HG03520 (cell line): ENCODE results near the gene PLPPR1.
"Not testable (repeated sequence)": the region's sequence is repeated elsewhere in the genome, so short reads cannot be mapped to it uniquely, and the experiment has no call there.

ENCODE experiments used
- ATAC-seq: cut with Tn5 transposase; IDR thresholded peaks from one replicate; pipeline ENCODE4 v1.9.1; 2021; ENCODE audit warnings: mild to moderate bottlenecking, moderate library complexity; ENCODE audit not compliant: unreplicated experiment

Gene PLPPR1

DNA sequence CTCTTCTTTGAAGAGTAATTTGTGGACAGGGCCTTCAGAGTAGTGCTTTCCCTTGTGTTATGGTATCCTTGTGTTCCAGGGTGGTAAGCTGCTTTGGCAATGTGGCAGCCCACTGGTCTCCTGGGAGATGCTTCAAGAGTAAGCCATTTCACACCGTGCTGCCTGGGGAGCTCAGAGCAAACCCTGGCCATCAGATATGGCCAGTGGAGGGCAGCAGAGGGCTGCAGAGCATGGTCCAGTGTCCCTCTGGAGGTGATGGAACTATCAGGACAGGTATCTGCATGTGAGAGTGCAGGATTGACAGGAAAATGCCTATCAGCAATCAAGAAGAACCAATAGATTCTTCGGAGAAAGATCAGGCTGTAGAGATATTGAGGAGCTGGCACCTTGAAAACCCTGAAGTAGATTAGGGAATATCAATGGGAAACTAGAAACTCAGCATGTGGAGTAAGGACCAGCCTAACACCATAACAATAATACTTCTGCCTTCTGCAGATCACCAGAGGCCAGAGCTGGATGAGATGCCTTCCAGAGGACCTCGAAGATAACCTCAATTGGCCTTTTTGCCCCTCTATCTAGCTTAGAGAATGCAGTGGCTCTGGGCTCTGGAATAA, 90.8 kb downstream of the PLPPR1 start:
- peak; percentile 93 for ATAC-seq

- no peak for ATAC-seq
These were observed 93.4 kb downstream of the PLPPR1 start for GRCh38 chr9:101121836-101122399.

DNA sequence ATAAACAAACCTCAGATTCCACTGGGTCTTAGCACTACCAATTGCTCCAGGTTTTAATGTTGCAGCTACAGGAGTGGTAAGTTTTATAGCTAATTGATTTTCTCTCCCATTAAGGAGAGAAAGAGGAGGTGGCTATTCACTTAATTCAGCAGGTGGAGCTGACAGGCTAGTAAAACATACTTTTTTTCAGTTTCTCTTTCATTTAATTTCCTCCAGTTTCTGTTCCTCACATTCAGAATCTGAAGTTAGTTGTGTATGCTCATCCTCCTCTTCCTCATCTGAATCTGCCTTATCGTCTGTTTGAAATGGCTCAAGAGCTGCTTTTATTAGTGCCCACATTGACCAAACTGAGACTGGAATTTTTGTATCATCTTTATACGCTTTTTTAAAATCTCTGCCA, 98.0 kb downstream of the PLPPR1 start:
- no peak for ATAC-seq

DNA sequence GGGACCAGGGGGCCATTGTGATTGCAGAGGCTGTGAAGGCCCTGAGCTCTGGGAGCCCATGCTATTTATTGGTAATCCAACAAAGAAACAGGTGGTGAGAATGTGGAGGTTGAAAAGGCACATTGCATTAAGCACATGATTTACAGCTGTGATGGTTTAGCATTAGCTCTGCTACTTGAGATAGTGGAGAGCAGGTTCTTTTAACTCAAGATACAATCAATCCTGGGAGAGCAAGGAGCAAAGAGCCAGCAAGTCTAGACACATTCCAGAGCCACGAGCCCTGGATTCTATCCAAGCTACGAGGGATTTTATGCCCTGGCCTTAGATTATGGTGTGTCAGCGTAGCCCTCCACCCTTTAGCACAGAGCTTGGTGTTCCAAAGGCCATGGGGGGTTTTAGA, 98.8 kb downstream of the PLPPR1 start:
- ATAC-seq, result not testable (repeated sequence)

DNA sequence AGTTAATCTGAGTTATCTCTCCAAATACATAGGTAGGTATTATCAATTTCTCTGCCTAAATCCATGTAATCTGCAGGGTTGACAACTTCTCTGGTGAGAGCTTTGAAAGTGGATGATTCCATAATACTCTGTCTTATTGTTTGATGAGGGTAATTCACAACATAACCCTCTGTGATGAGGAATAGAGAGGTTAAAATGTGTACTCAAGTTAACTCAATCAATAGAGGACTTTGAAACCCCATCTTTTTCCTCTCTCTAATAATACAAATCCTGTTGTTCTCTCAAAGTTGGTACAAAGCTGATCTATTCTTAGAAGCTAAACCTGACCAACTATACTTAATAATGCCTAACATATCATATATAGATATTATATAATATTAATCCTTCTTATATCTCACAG, 100.1 kb downstream of the PLPPR1 start:
- ATAC-seq, result no peak

GRCh38 chr9:101130054-101130453, 101.5 kb downstream of the PLPPR1 start:
- ATAC-seq, result no peak

DNA sequence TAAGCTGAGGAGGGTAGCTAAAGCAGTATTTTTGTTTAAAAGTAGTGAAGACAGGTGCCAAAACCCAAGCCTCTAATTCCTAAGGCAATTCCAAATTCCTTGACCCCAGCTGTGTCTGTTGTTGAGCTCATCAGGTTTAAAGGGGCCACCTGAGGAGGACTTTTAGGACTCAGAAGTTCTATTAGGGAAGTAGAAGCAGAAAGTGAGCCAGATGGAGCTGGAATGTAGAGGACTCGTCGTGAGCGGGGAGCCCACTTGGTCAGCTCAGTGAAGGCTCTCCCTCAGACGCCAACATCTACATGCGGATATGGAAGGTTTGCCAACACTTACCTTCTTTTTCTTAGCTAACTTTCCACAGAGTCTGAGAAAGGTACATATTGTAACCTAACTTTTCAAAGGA, 102.8 kb downstream of the PLPPR1 start:
- ATAC-seq, result no peak

GRCh38 chr9:101132801-101133200, 104.3 kb downstream of the PLPPR1 start:
- ATAC-seq, result no peak

DNA sequence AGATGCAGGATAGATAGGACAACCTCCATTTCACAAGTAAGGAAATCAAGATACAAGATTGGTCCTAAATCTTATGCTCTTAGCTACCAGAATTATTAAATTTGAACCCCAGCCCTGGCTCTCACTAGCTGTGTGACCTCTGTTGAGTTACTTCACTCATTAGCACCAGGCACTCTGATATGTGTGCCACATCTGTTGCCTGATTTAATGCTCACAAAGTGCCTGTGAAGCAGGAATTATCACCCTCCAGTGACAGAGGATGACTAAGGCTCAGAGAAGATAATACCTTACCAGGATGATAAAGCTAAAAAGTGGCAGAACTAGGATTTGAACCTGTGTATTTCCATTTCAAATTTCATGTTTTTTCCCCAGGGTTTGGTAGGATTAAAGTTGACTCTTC, 110.0 kb downstream of the PLPPR1 start:
- ATAC-seq, result no peak

DNA sequence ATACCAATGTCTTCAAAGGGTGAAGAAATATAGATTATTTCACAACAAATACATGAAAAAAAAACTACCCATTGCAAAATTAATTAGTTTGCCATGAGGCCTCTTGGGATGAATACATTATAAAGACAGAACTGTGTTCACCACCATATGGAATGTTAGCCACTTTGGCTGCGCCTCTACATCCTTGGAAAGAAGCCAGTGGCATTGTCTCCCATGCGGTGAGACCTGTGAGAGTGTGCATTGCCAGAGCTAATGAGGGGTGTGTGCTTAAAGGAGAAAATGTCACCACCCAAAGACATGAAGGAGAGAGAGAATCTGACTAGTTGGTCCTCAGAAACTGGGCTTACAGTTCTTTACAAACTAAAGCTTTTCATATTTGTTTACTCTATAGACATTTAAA, 110.6 kb downstream of the PLPPR1 start:
- no peak for ATAC-seq

DNA sequence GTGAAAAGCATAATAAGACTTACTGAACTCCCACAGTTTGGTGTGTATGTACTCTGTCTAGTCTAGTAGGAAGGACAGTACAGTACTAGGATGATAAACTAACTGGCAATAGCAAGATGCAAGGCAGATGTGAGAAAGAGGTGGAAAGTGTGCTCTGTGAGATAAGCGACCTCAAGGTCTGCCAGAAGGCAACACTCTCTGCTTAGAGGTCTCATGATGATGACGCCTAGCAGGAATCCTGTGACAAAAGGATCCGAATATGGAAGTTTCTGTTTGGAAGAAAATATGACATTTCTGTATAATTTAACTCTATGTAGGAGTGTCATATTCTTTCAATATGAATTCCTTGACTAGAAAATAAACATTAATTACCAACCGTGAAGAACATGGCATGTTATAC, 112.2 kb downstream of the PLPPR1 start:
- ATAC-seq, result no peak

DNA sequence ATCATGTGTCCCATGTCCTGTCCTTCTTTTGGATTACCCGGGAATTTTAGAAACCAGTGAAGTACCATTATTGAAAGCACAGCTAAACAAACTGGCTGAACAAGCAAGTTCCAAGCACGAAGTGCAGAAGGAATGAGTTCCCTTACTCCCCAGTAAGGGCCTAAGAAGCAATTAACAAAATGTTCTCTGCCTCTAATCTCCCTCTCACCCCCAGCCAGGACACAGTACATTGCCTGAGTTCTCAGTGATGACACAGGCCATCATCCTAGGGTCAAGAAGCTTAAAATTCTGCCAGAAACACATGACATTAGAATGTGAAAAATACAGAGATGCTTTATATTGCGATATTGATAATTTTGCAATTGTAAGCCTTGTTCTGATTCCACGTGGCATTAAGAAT, 118.0 kb downstream of the PLPPR1 start:
- ATAC-seq, result no peak

DNA sequence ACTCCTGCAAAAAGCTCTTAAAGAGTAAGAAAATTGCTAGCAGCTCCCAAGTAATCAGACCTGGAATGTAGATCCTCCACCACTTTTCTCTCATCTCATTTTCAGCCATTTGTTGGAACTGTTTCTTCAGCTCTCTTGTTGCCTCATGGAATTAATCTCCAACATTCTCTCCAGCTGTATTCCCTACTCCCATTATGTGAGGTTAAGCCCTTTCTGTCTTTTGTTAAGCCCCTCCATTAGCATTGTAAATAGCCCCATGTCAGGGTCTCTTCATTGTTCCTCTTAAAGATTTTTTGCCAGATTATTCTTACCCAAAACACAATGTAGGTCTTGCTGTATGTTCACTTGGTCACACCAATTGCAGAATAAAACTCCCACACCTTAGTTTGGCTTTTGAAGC, 119.8 kb downstream of the PLPPR1 start:
- ATAC-seq, result no peak

- no peak for ATAC-seq
These were observed 129.8 kb downstream of the PLPPR1 start for GRCh38 chr9:101158361-101158760.

- no peak for ATAC-seq
These were observed 133.7 kb downstream of the PLPPR1 start for GRCh38 chr9:101162231-101162630.

DNA sequence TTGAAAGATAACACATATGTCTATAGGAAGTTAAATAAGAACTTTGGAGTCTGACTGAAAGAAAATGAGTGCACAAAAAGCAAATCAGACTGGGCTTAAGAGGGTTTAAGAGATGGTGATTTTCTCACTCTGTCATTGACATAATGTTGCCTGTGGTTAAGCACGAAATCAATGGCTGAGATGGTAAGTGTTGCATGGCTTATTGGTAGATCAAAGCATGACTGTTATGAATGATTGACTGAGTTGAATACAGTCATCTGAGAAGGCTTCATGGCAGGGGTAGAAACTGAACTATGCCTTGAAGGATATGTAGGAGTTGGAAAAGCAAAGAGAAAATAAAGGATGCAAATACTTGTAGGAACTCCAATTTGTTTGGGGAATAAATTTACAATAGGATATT, 136.6 kb downstream of the PLPPR1 start:
- no peak for ATAC-seq

- no peak for ATAC-seq
These were observed 139.1 kb downstream of the PLPPR1 start for GRCh38 chr9:101167490-101168134.

DNA sequence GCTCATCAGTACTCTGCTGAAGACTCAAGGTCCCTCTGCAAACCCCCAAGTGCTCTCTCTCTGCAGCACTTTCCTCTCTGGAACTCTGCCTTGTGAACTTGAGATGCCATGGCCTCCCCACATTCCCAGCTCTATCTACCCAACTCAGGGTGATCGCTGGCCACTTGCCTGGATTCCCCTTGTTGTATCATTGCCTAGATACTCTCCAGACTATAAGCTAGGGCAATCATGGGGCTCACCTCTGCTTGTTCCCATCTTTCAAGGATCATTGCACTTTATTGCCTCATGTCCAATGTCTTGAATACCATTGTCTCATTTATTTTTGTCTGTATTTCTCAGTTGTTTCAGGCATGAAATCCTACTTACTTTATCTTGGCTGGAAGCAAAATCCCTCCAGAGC, 144.1 kb downstream of the PLPPR1 start:
- no peak for ATAC-seq

GRCh38 chr9:101173907-101174306, 145.4 kb downstream of the PLPPR1 start:
- no peak for ATAC-seq

- ATAC-seq, result no peak
These were observed 147.9 kb downstream of the PLPPR1 start for GRCh38 chr9:101176384-101176783.

DNA sequence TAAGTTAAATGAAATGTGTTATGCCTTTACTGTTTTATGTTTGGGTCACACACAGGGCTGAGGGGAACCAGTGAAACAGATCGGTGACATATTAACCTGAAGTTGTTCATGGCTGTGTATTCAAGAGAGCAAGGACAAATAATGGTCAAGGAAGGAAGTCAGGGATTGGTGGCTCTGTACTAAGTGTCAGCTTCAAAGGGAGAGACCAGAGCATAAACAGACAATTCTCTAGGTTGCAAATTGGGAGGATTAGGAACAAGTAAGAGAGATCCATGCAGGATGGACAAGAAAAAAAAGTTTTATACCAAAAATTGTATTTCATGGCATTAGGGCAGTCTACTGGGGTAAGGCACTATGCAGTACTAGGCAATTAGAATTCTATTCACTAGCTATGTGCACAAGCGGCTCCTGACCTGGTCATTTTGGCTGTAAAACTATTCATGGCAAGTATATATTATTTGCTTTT, 156.3 kb downstream of the PLPPR1 start:
- no peak for ATAC-seq

DNA sequence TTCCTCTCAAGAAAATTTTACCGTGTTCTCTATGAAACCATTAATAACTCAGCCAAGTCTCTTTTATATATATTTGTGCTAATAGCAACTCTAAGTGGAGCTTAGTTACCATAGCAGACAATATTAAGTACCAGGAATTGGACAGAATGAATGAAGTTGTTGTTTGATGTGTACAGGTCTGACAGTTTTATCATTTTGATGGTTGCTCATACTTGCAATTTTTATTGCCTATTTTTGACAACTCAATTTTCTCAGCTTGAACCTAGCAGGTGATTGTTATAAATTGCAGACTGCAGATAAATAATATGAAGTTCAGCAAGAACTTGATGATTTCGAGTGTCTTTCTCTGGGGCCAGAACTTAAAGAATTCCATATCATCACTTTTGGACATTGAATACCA, 163.2 kb downstream of the PLPPR1 start:
- no peak for ATAC-seq

- ATAC-seq, result no peak
These were observed 168.5 kb downstream of the PLPPR1 start for GRCh38 chr9:101197026-101197425.
